Hippocampal formation (tissue), 2 donors: ENCODE data around the gene DYTN.
A peak's percentile ranks its signal among the peaks of the same experiment; 100 is the strongest.

ENCODE experiments used
- DNase-seq, 2 donors: peaks; one replicate each; lab custom pipeline; 2025; lab: John Stamatoyannopoulos, UW

Gene DYTN

GRCh38 chr2:206698811-206699210 is 19.4 kb downstream of the DYTN start:
- DNase-seq = no peak

- DNase-seq = no peak
Measured at GRCh38 chr2:206696910-206697309, 21.3 kb downstream of the DYTN start.

GRCh38 chr2:206693399-206694137 is 24.6 kb downstream of the DYTN start:
- peak in 1 of 2 donors; percentile 43 for DNase-seq

GRCh38 chr2:206692971-206693370 is 25.2 kb downstream of the DYTN start:
- DNase-seq = no peak

- DNase-seq = no peak
Measured at GRCh38 chr2:206688990-206689389, 29.2 kb downstream of the DYTN start.

- no peak for DNase-seq
Measured at GRCh38 chr2:206688453-206688852, 29.7 kb downstream of the DYTN start.

- no peak for DNase-seq
Measured at GRCh38 chr2:206683546-206683945, 34.6 kb downstream of the DYTN start.

- DNase-seq = no peak
Measured at GRCh38 chr2:206670531-206671319, 47.5 kb downstream of the DYTN start.

GRCh38 chr2:206665251-206665650 is 52.9 kb downstream of the DYTN start:
- no peak for DNase-seq

- no peak for DNase-seq
Measured at GRCh38 chr2:206657087-206657486, 61.1 kb downstream of the DYTN start.

- DNase-seq = no peak
Measured at GRCh38 chr2:206647985-206648384, 70.2 kb downstream of the DYTN start.

- DNase-seq = no peak
Measured at GRCh38 chr2:206642075-206643025, 75.8 kb downstream of the DYTN start, which contains the start of gene FAM237A. TSS of gene FAM237A (plus strand) at chr2:206642487. CDS start at chr2:206644237, 1,750 bp downstream.

GRCh38 chr2:206641226-206641625 is 77.0 kb downstream of the DYTN start:
- no peak for DNase-seq

- DNase-seq = no peak
Measured at GRCh38 chr2:206639636-206640035, 78.6 kb downstream of the DYTN start.

GRCh38 chr2:206635015-206635414 is 83.2 kb downstream of the DYTN start:
- no peak for DNase-seq

- DNase-seq = no peak
Measured at GRCh38 chr2:206631340-206631739, 86.9 kb downstream of the DYTN start.

- no peak for DNase-seq
Measured at GRCh38 chr2:206627632-206628031, 90.6 kb downstream of the DYTN start.

- DNase-seq = no peak
Measured at GRCh38 chr2:206626108-206626507, 92.1 kb downstream of the DYTN start.

- no peak for DNase-seq
Measured at GRCh38 chr2:206619011-206619410, 99.2 kb downstream of the DYTN start.

- no peak for DNase-seq
Measured at GRCh38 chr2:206616151-206616550, 102.0 kb downstream of the DYTN start.

- DNase-seq = no peak
Measured at GRCh38 chr2:206615417-206616089, 102.6 kb downstream of the DYTN start.
